H1 (cell line): ENCODE measurements around the gene TEKT3. TPM values are rescaled to one million over a fixed set of nuclear protein-coding genes. Genes with fewer than 3 reads are reported as not detected.

ENCODE experiments used
- CTCF ChIA-PET: fragments of 300-600 bp; sonication (Branson Sonifier 250); formaldehyde crosslinking; loops from one replicate; lab custom pipeline; 2021; ENCODE audit not compliant: partially characterized antibody; lab: Charles Lee
- POLR2A ChIA-PET: fragments of 300-600 bp; sonication (Branson Sonifier 250); formaldehyde crosslinking; loops from one replicate; lab custom pipeline; 2021; ENCODE audit warnings: inconsistent platforms; ENCODE audit not compliant: partially characterized antibody; lab: Charles Lee
- DNase-seq, 2 experiments: peaks; one replicate each; pipeline versions ENCODE4 v3.0.0 to v3.0.0-alpha.2; 2010 to 2022; ENCODE audit warnings: low spot score in 2 of 2, low read depth in 1 of 2, mixed read lengths in 1 of 2
- FAIRE-seq: peaks from 2 replicates; lab custom pipeline; 2011; peaks lifted over from hg19 to GRCh38; lab: Jason Lieb, UNC
- H2AFZ ChIP-seq: 2 replicates; pipeline ENCODE4 v1.8.1; 2012; ENCODE audit warnings: low read length, inconsistent platforms
- H2AK5ac ChIP-seq: 2 replicates; pipeline ENCODE4 v1.6.1; 2013; ENCODE audit warnings: low read depth, low read length
- H2BK120ac ChIP-seq: replicated peaks from 2 replicates; pipeline ENCODE3; 2013; ENCODE audit warnings: low read depth, low read length, inconsistent platforms
- H2BK12ac ChIP-seq: 2 replicates; pipeline ENCODE4 v1.6.1; 2013; ENCODE audit warnings: low read depth, low read length
- H2BK15ac ChIP-seq: 2 replicates; pipeline ENCODE4 v1.6.1; 2013; ENCODE audit warnings: low read length
- H2BK20ac ChIP-seq: 2 replicates; pipeline ENCODE4 v1.6.1; 2013; ENCODE audit warnings: low read length
- H2BK5ac ChIP-seq: 2 replicates; pipeline ENCODE4 v1.6.1; 2013; ENCODE audit warnings: low read depth, low read length
- H3K14ac ChIP-seq: 2 replicates; pipeline ENCODE4 v1.6.1; 2013; ENCODE audit warnings: inconsistent platforms; ENCODE audit not compliant: insufficient read length
- H3K18ac ChIP-seq: 2 replicates; pipeline ENCODE4 v1.6.1; 2013; ENCODE audit warnings: low read length; ENCODE audit errors: extremely low read depth
- H3K23ac ChIP-seq: 2 replicates; pipeline ENCODE4 v1.6.1; 2013; ENCODE audit warnings: inconsistent platforms; ENCODE audit not compliant: insufficient read length
- H3K23me2 ChIP-seq: 2 replicates; pipeline ENCODE4 v1.6.1; 2013; ENCODE audit warnings: low read depth, low read length
- H3K27ac ChIP-seq: 2 replicates; pipeline ENCODE4 v1.6.1; 2011; ENCODE audit warnings: low read depth, low read length, inconsistent platforms
- H3K27me3 ChIP-seq, 4 experiments: replicated peaks in 1 of 4; 1 replicate in 1 of 4; 2 replicates in 3 of 4; pipeline versions ENCODE4 v1.6.1 to v1.8.1; 2011 to 2013; ENCODE audit warnings: low read length in 3 of 4, mild to moderate bottlenecking in 3 of 4, inconsistent platforms in 2 of 4, mixed read lengths in 2 of 4, moderate library complexity in 1 of 4; ENCODE audit not compliant: control insufficient read depth in 3 of 4, insufficient read depth in 3 of 4; ENCODE audit errors: extremely low read depth in 1 of 4
- H3K36me3 ChIP-seq, 4 experiments: 2 replicates each; pipeline versions ENCODE4 v1.6.1 to v1.8.1; 2011 to 2013; ENCODE audit warnings: mild to moderate bottlenecking in 4 of 4, low read length in 3 of 4, moderate library complexity in 2 of 4, control low read depth in 1 of 4, inconsistent platforms in 1 of 4; ENCODE audit not compliant: insufficient read depth in 4 of 4, control insufficient read depth in 2 of 4
- H3K4ac ChIP-seq: replicated peaks from 2 replicates; pipeline ENCODE3; 2013; ENCODE audit warnings: low read length, low read depth, mixed read lengths, inconsistent platforms; ENCODE audit not compliant: insufficient read length
- H3K4me1 ChIP-seq, 4 experiments: replicated peaks in 1 of 4; 1 replicate in 1 of 4; 2 replicates in 3 of 4; pipeline versions ENCODE4 v1.6.1 to v1.8.1; 2011 to 2013; ENCODE audit warnings: low read length in 3 of 4, inconsistent platforms in 2 of 4, mixed read lengths in 1 of 4; ENCODE audit not compliant: insufficient read depth in 4 of 4, control insufficient read depth in 3 of 4
- H3K4me2 ChIP-seq, 2 experiments: 2 replicates each; pipeline versions ENCODE4 v1.6.1 to v1.8.1; 2011 to 2013; ENCODE audit warnings: low read depth in 2 of 2, low read length in 2 of 2, control low read depth in 1 of 2, inconsistent platforms in 1 of 2, mild to moderate bottlenecking in 1 of 2; ENCODE audit not compliant: insufficient read depth in 1 of 2
- H3K4me3 ChIP-seq, 4 experiments: fragments of 200-600, 300-600 bp in 1 of 4; sonication (generic), shearing (Covaris generic), sonication (Bioruptor Twin) in 1 of 4; 2 replicates each; pipeline versions ENCODE4 v1.5.1 to v1.8.1; 2011 to 2016; ENCODE audit warnings: low read length in 4 of 4, low read depth in 3 of 4, control low read depth in 2 of 4, inconsistent platforms in 2 of 4, mild to moderate bottlenecking in 2 of 4, mixed read lengths in 1 of 4, moderate library complexity in 1 of 4; ENCODE audit not compliant: insufficient read depth in 2 of 4; ENCODE audit errors: extremely low read depth in 1 of 4
- H3K56ac ChIP-seq: replicated peaks from 2 replicates; pipeline ENCODE3; 2013; ENCODE audit warnings: low read depth, mild to moderate bottlenecking, mixed read lengths, low read length, inconsistent platforms; ENCODE audit not compliant: insufficient read length
- H3K79me1 ChIP-seq: 2 replicates; pipeline ENCODE4 v1.6.1; 2013; ENCODE audit warnings: low read depth, low read length, control low read depth
- H3K79me2 ChIP-seq, 2 experiments: 2 replicates each; pipeline versions ENCODE4 v1.6.1 to v1.8.1; 2012 to 2013; ENCODE audit warnings: low read length in 2 of 2, mild to moderate bottlenecking in 2 of 2, inconsistent platforms in 1 of 2; ENCODE audit not compliant: insufficient read depth in 2 of 2, control insufficient read depth in 1 of 2
- H3K9ac ChIP-seq, 4 experiments: replicated peaks in 1 of 4; 1 replicate in 1 of 4; 2 replicates in 3 of 4; pipeline versions ENCODE4 v1.6.1 to v1.8.1; 2011 to 2013; ENCODE audit warnings: low read depth in 3 of 4, low read length in 3 of 4, control low read depth in 2 of 4, mild to moderate bottlenecking in 2 of 4, moderate library complexity in 2 of 4, inconsistent platforms in 1 of 4; ENCODE audit errors: extremely low read depth in 1 of 4
- H3K9me3 ChIP-seq, 2 experiments: 2 replicates each; pipeline versions ENCODE4 v1.6.1 to v1.8.1; 2012 to 2013; ENCODE audit warnings: mild to moderate bottlenecking in 2 of 2, moderate library complexity in 2 of 2, control low read depth in 1 of 2, inconsistent platforms in 1 of 2, low read depth in 1 of 2, low read length in 1 of 2, mixed read lengths in 1 of 2; ENCODE audit not compliant: insufficient read depth in 2 of 2
- H4K20me1 ChIP-seq, 2 experiments: replicated peaks in 1 of 2; 2 replicates each; pipeline versions ENCODE3 to v1.8.1; 2011 to 2013; ENCODE audit warnings: inconsistent platforms in 2 of 2, low read length in 2 of 2, mild to moderate bottlenecking in 1 of 2; ENCODE audit not compliant: insufficient read depth in 2 of 2, control insufficient read depth in 1 of 2
- H4K5ac ChIP-seq: 2 replicates; pipeline ENCODE4 v1.6.1; 2013; ENCODE audit warnings: low read length, low read depth, mixed read lengths, inconsistent platforms; ENCODE audit not compliant: insufficient read length
- H4K8ac ChIP-seq: 2 replicates; pipeline ENCODE4 v1.8.0; 2013; ENCODE audit warnings: mild to moderate bottlenecking, moderate library complexity, low read length, inconsistent platforms; ENCODE audit not compliant: insufficient read depth; ENCODE audit errors: extremely low read depth
- H4K91ac ChIP-seq: replicated peaks from 2 replicates; pipeline ENCODE3; 2013; ENCODE audit warnings: low read length, mixed read lengths, inconsistent platforms; ENCODE audit not compliant: insufficient read length
- ATF3 ChIP-seq: IDR thresholded peaks from 2 replicates; pipeline ENCODE4 v1.6.1; 2011; ENCODE audit warnings: low read depth, mild to moderate bottlenecking, low read length; ENCODE audit not compliant: insufficient read depth
- BRCA1 ChIP-seq: IDR thresholded peaks from 2 replicates; pipeline ENCODE4 v1.6.1; 2012; ENCODE audit warnings: low read depth, low read length, improper control_type of control experiment
- CREB1 ChIP-seq: IDR thresholded peaks from 2 replicates; pipeline ENCODE4 v1.6.1; 2012; ENCODE audit warnings: inconsistent platforms
- E2F6 ChIP-seq: IDR thresholded peaks from 2 replicates; pipeline ENCODE4 v1.6.1; 2012; ENCODE audit warnings: inconsistent platforms
- GABPA ChIP-seq: IDR thresholded peaks from 2 replicates; pipeline ENCODE4 v1.6.1; 2011; ENCODE audit warnings: mild to moderate bottlenecking, low read length, moderate library complexity, borderline replicate concordance; ENCODE audit not compliant: insufficient read depth
- KDM4A ChIP-seq: IDR thresholded peaks from one replicate; pipeline ENCODE4 v1.7.1; 2012; ENCODE audit warnings: low read depth, mild to moderate bottlenecking, moderate library complexity, low read length, inconsistent platforms; ENCODE audit not compliant: severe bottlenecking
- NRF1 ChIP-seq: IDR thresholded peaks from 2 replicates; pipeline ENCODE4 v1.6.1; 2011; ENCODE audit warnings: mild to moderate bottlenecking, low read depth, low read length, improper control_type of control experiment
- RFX5 ChIP-seq: IDR thresholded peaks from 2 replicates; pipeline ENCODE4 v1.6.1; 2011; ENCODE audit warnings: low read depth, low read length, improper control_type of control experiment, borderline replicate concordance
- SP4 ChIP-seq: IDR thresholded peaks from 2 replicates; pipeline ENCODE4 v1.6.1; 2012; ENCODE audit warnings: low read length, inconsistent platforms
- TAF1 ChIP-seq: IDR thresholded peaks from 2 replicates; pipeline ENCODE4 v1.6.1; 2011; ENCODE audit warnings: mild to moderate bottlenecking, low read depth, low read length
- TAF7 ChIP-seq: optimal IDR thresholded peaks from 2 replicates; pipeline ENCODE3; 2011; ENCODE audit warnings: low read depth, mild to moderate bottlenecking, inconsistent platforms, low read length, moderate library complexity, borderline replicate concordance
- USF2 ChIP-seq: IDR thresholded peaks from 2 replicates; pipeline ENCODE4 v1.6.1; 2011; ENCODE audit warnings: low read length, improper control_type of control experiment
- YY1 ChIP-seq: IDR thresholded peaks from 2 replicates; pipeline ENCODE4 v1.6.1; 2011; ENCODE audit warnings: low read depth, mild to moderate bottlenecking, low read length
- WGBS, 2 experiments: shearing (Covaris generic) in 1 of 2; methylation state at CpG; one replicate each; pipeline versions ENCODE4 v1.1.6 to v1.1.7; 2013 to 2015; ENCODE audit warnings: low lambda C conversion rate in 2 of 2, mixed read lengths in 2 of 2, inconsistent platforms in 1 of 2, low coverage in 1 of 2, missing lambda C conversion rate in 1 of 2; ENCODE audit not compliant: insufficient replicate concordance in 2 of 2, insufficient coverage in 1 of 2, insufficient read length in 1 of 2; ENCODE audit errors: extremely low coverage in 1 of 2, missing lambda C conversion rate in 1 of 2; 5-methylcytosine and 5-hydroxymethylcytosine counted together
- polyA plus RNA-seq, 7 experiments: library from polyadenylated mRNA; depleted of rRNA in 3 of 7; stranded (reverse) in 5 of 7; unstranded in 2 of 7; fragments of >200 nt in 5 of 7; fragments of 200-250 nt in 2 of 7; gene quantifications; 1 replicate in 5 of 7; 2 replicates in 1 of 7; 4 replicates in 1 of 7; pipeline versions ENCODE4 v1.2.1 to v1.2.3, GENCODE V29; 2011 to 2013; ENCODE audit warnings: missing spikeins in 2 of 7, mixed read lengths in 2 of 7
- total RNA-seq: library from RNA; stranded (reverse); fragmentation: NEBNext Ultra II Directional; extraction: Animal tissue kit (Norgen Biotek cat#: 25700); gene quantifications from 2 replicates; pipeline ENCODE4 v1.2.1, GENCODE V29; 2021

TEKT3 gene
- total and polyA plus RNA-seq, 2 of the 8 experiments (the other 6 are each of a cell fraction or from before 2014, with no cell fraction given), result 2.2 to 2.9 TPM

- Histone ChIP-seq H3K79me2 (no peaks in the 10 kb centered on the region), H3K18ac (no peak overlapping the region), H2AK5ac (no peak overlapping the region), H2BK20ac (no peak overlapping the region), H2AFZ (no peak overlapping the region), H3K27ac (no peak overlapping the region), H3K14ac (no peak overlapping the region), H4K8ac (no peak overlapping the region), H4K91ac (no peak overlapping the region), H3K79me1 (no peaks in the 10 kb centered on the region), H3K4me3 (no peak overlapping the region), H3K23ac (no peak overlapping the region), H3K23me2 (no peaks in the 10 kb centered on the region), H3K27me3 (no peaks in the 10 kb centered on the region), H2BK12ac (no peak overlapping the region), H4K20me1 (no peaks in the 10 kb centered on the region), H3K4me2 (no peak overlapping the region), H3K4me1 (no peaks in the 10 kb centered on the region), H3K9me3 (no peaks in the 10 kb centered on the region), H2BK5ac (no peak overlapping the region), H2BK120ac (no peak overlapping the region), H3K9ac (no peak overlapping the region), H4K5ac (no peak overlapping the region), H3K56ac (no peak overlapping the region), H2BK15ac (no peak overlapping the region), H3K36me3 (no peaks in the 10 kb centered on the region), H3K4ac (no peak overlapping the region)
- no peak for DNase-seq
- CTCF ChIA-PET, result interaction anchor here (0.7 to 1.6 kb wide), 4 partner anchors 9 to 130 kb away, joined by 3 to 7 read pairs (median 5); no protein-coding TSS in a partner anchor
- no peak for FAIRE-seq
- WGBS, 2 experiments, result 91% methylated on average over 4 of the region's 4 CpGs; no CpG with 5 or more reads in 1 of the 2 experiments
- POLR2A ChIA-PET, result no interaction called here
- TF ChIP-seq SP4, result no peak
- no peak for TF ChIP-seq KDM4A
- TF ChIP-seq TAF1, result no peak
- TF ChIP-seq NRF1, result no peak
- TF ChIP-seq RFX5, result no peak
- no peak for TF ChIP-seq YY1
- no peak for TF ChIP-seq CREB1
- TF ChIP-seq GABPA, result no peak
- TF ChIP-seq ATF3, result no peak
- TF ChIP-seq E2F6, result no peak
- TF ChIP-seq BRCA1, result no peak
- TF ChIP-seq USF2, result no peak
- no peak for TF ChIP-seq TAF7
These were observed 36.8 kb upstream of the TEKT3 start for GRCh38 chr17:15378243-15378642.
